HepG2 (cell line): ENCODE data around the gene SPATA13. TPM values are rescaled to one million over a fixed set of nuclear protein-coding genes. Genes with fewer than 3 reads are reported as not detected.

ENCODE experiments used
- BHLHE40 ChIP-seq: IDR thresholded peaks from 2 replicates; pipeline ENCODE4 v1.6.1; 2011; ENCODE audit warnings: low read length, improper control_type of control experiment
- CHCHD3 ChIP-seq: sonication (generic); formaldehyde crosslinking; IDR thresholded peaks from 2 replicates; pipeline ENCODE4 v1.8.0; 2022; ENCODE audit warnings: mild to moderate bottlenecking, missing genetic modification reagents, moderate library complexity
- HMGA1 ChIP-seq: sonication (generic); formaldehyde crosslinking; conservative IDR thresholded peaks from 2 replicates; pipeline ENCODE4 v1.4.0; 2020; ENCODE audit warnings: missing genetic modification reagents
- KAT8 ChIP-seq: IDR thresholded peaks from 2 replicates; pipeline ENCODE4 v1.6.1; 2016; ENCODE audit warnings: missing genetic modification reagents, missing compliant biosample characterization
- KDM6A ChIP-seq: IDR thresholded peaks from 2 replicates; pipeline ENCODE4 v1.6.1; 2016; ENCODE audit warnings: low read depth
- NFE2L2 ChIP-seq: fragments of 150-350 bp; IDR thresholded peaks from 2 replicates; pipeline ENCODE4 v1.6.1; 2014; ENCODE audit warnings: low read length
- PRMT3 ChIP-seq: sonication (generic); formaldehyde crosslinking; IDR thresholded peaks from 2 replicates; pipeline ENCODE4 v1.8.1; 2022; ENCODE audit warnings: low read depth, mild to moderate bottlenecking, moderate library complexity, missing genetic modification reagents, borderline replicate concordance
- RXRB ChIP-seq: IDR thresholded peaks from 2 replicates; pipeline ENCODE4 v1.6.1; 2016; ENCODE audit warnings: borderline replicate concordance, missing genetic modification reagents, missing compliant biosample characterization
- SIN3A ChIP-seq: IDR thresholded peaks from 2 replicates; pipeline ENCODE4 v1.6.1; 2011; ENCODE audit warnings: low read depth, mild to moderate bottlenecking, control low read depth, low read length, borderline replicate concordance
- SIN3B ChIP-seq: fragments of 150-350 bp; IDR thresholded peaks from 2 replicates; pipeline ENCODE4 v1.6.1; 2014; ENCODE audit warnings: low read length
- TBX3 ChIP-seq: fragments of 450-650 bp; IDR thresholded peaks from 2 replicates; pipeline ENCODE4 v1.6.1; 2017; ENCODE audit warnings: antibody characterized with exemption, mild to moderate bottlenecking, inconsistent platforms, borderline replicate concordance
- TCF7 ChIP-seq: sonication (generic); IDR thresholded peaks from 2 replicates; pipeline ENCODE4 v1.6.1; 2016; ENCODE audit warnings: antibody characterized with exemption, low read depth
- TEAD3 ChIP-seq: optimal IDR thresholded peaks from 2 replicates; pipeline ENCODE3; 2016; ENCODE audit warnings: borderline replicate concordance
- TP53 ChIP-seq: sonication (generic); formaldehyde crosslinking; conservative IDR thresholded peaks from 2 replicates; pipeline ENCODE4 v1.4.0; 2020; ENCODE audit warnings: missing genetic modification reagents
- ZFYVE20 ChIP-seq: sonication (generic); formaldehyde crosslinking; IDR thresholded peaks from 2 replicates; pipeline ENCODE4 v1.8.0; 2023; ENCODE audit warnings: low read depth, mild to moderate bottlenecking, moderate library complexity, missing genetic modification reagents, borderline replicate concordance
- ZNF225 ChIP-seq: sonication (generic); formaldehyde crosslinking; IDR thresholded peaks from 2 replicates; pipeline ENCODE4 v1.4.0; 2020; ENCODE audit warnings: mild to moderate bottlenecking, missing genetic modification reagents
- ZNF572 ChIP-seq: sonication (generic); formaldehyde crosslinking; IDR thresholded peaks from 2 replicates; pipeline ENCODE4 v1.5.1; 2020; ENCODE audit warnings: mild to moderate bottlenecking, missing genetic modification reagents
- polyA plus RNA-seq, 8 experiments: library from polyadenylated mRNA; depleted of rRNA in 3 of 8; stranded (reverse) in 7 of 8; unstranded in 1 of 8; fragments of >200 nt; fragmentation: Illumina TruSeq in 4 of 8; extraction: Trizol in 4 of 8; gene quantifications; 2 replicates each; pipeline versions ENCODE4 v1.2.1 to v1.2.3, GENCODE V29; 2011 to 2016; ENCODE audit warnings: low read depth in 4 of 8, missing spikeins in 1 of 8, mixed read lengths in 1 of 8; ENCODE audit not compliant: insufficient read depth in 1 of 8
- total RNA-seq, 5 experiments: library from RNA; depleted of rRNA; stranded (reverse); fragments of >200 nt; fragmentation: Illumina TruSeq; extraction: Trizol; gene quantifications; 2 replicates each; pipeline ENCODE4 v1.2.3, GENCODE V29; 2016; ENCODE audit warnings: low read depth in 1 of 5
- TF ChIP-seq, protein P1 (sequence below): IDR thresholded peaks from 2 replicates; pipeline ENCODE4 v1.4.0; 2020; ENCODE audit warnings: mild to moderate bottlenecking, missing genetic modification reagents
- TF ChIP-seq, protein P2 (sequence below): sonication (generic); formaldehyde crosslinking; IDR thresholded peaks from 2 replicates; pipeline ENCODE4 v1.5.1; 2020; ENCODE audit warnings: missing genetic modification reagents, mild to moderate bottlenecking, borderline replicate concordance
- TF ChIP-seq, protein P3 (sequence below): sonication (generic); formaldehyde crosslinking; IDR thresholded peaks from 2 replicates; pipeline ENCODE4 v1.5.0; 2020; ENCODE audit warnings: missing genetic modification reagents, mild to moderate bottlenecking, borderline replicate concordance
- TF ChIP-seq, protein P4 (sequence below): sonication (generic); formaldehyde crosslinking; IDR thresholded peaks from 2 replicates; pipeline ENCODE4 v1.4.0; 2020; ENCODE audit warnings: mild to moderate bottlenecking, low read depth, missing genetic modification reagents

The SPATA13 gene
- total and polyA plus RNA-seq, 2 of the 13 experiments (the other 11 are each of a cell fraction or from before 2014, with no cell fraction given), result 11.3 to 14.2 TPM

DNA sequence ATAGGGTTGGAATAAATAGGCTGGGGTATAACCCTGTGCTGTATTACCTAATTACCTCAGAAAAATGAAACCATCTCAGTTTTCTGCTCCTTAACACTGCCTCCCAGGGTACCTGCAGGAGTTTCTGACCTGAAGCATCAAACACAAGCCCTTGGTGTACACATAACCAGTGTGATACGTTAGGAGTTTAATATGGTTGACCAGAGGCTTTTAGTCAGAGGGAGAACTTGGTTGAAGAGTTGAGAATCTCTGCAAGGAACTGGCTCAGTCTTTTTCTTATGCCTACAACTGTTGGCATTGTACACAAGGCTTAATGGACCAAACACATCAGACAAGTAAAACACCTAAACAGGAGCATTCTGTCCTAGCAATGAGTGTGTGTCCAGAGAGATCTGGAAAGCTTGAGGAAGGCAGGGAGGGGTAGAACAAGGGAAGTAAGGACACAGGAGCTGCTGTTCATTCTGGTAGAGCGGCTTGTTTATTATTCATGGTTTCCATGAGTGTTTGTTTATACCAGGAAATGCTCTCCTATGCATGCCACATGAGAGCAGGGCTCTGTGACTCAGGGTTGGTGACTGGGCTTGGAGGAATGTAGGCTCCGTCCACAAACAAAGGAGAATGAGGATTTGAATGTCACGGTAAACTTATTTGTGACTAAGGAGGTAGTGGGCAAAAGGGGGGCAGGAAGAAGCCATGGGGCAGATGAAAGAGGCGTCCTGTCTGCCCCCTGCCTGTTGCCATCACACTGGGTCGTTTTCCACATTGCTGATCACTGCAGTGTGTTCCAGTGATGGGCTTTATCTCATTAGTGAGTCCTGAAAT, 11.9 kb upstream of the SPATA13 start (continued):
- peak; percentile 86 for TF ChIP-seq TEAD3 (CRISPR knock-in tag)
- peak; percentile 12; the same call in 1 of the 2 replicates for TF ChIP-seq RXRB
- no peak for TF ChIP-seq ZNF572
- TF ChIP-seq TP53 (CRISPR knock-in tag), result no peak
- TF ChIP-seq BHLHE40, result 0 out of 2 replicates have a peak, but pooled peaks have one; percentile 22
- no peak for TF ChIP-seq ZNF225
- TF ChIP-seq SIN3B, result no peak
- TF ChIP-seq KDM6A (CRISPR knock-in tag), result no peak
- TF ChIP-seq KAT8 (CRISPR knock-in tag), result 0 out of 2 replicates have a peak, but pooled peaks have one; percentile 15
- TF ChIP-seq CHCHD3, result no peak
- TF ChIP-seq, protein P1, sequence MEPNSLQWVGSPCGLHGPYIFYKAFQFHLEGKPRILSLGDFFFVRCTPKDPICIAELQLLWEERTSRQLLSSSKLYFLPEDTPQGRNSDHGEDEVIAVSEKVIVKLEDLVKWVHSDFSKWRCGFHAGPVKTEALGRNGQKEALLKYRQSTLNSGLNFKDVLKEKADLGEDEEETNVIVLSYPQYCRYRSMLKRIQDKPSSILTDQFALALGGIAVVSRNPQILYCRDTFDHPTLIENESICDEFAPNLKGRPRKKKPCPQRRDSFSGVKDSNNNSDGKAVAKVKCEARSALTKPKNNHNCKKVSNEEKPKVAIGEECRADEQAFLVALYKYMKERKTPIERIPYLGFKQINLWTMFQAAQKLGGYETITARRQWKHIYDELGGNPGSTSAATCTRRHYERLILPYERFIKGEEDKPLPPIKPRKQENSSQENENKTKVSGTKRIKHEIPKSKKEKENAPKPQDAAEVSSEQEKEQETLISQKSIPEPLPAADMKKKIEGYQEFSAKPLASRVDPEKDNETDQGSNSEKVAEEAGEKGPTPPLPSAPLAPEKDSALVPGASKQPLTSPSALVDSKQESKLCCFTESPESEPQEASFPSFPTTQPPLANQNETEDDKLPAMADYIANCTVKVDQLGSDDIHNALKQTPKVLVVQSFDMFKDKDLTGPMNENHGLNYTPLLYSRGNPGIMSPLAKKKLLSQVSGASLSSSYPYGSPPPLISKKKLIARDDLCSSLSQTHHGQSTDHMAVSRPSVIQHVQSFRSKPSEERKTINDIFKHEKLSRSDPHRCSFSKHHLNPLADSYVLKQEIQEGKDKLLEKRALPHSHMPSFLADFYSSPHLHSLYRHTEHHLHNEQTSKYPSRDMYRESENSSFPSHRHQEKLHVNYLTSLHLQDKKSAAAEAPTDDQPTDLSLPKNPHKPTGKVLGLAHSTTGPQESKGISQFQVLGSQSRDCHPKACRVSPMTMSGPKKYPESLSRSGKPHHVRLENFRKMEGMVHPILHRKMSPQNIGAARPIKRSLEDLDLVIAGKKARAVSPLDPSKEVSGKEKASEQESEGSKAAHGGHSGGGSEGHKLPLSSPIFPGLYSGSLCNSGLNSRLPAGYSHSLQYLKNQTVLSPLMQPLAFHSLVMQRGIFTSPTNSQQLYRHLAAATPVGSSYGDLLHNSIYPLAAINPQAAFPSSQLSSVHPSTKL (CRISPR knock-in tag), result peak; percentile 82
- peak; percentile 46; the same call in 1 of the 2 replicates for TF ChIP-seq TCF7
- TF ChIP-seq, protein P2, sequence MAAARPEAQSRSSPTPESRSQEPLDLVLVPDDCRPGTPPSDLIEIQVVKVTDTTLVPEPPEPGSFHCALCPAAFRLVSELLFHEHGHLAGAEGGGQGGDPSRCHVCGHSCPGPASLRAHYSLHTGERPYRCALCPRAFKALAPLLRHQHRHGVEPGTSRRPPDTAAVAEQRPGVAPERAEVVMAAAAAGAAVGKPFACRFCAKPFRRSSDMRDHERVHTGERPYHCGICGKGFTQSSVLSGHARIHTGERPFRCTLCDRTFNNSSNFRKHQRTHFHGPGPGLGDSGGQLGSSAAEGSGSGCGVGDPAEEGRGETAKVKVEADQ (CRISPR knock-in tag), result no peak
- TF ChIP-seq TBX3, result no peak
- TF ChIP-seq ZFYVE20 (CRISPR knock-in tag), result no peak
- TF ChIP-seq, protein P3, sequence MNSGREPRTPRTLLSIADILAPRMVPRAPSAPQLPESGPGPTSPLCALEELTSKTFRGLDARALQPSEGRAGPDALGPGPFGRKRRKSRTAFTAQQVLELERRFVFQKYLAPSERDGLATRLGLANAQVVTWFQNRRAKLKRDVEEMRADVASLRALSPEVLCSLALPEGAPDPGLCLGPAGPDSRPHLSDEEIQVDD (CRISPR knock-in tag), result no peak
- TF ChIP-seq PRMT3 (CRISPR knock-in tag), result no peak
- TF ChIP-seq NFE2L2, result peak; percentile 24; the same call in 1 of the 2 replicates
- 0 out of 2 replicates have a peak, but pooled peaks have one; percentile 29 for TF ChIP-seq SIN3A
- TF ChIP-seq, protein P4, sequence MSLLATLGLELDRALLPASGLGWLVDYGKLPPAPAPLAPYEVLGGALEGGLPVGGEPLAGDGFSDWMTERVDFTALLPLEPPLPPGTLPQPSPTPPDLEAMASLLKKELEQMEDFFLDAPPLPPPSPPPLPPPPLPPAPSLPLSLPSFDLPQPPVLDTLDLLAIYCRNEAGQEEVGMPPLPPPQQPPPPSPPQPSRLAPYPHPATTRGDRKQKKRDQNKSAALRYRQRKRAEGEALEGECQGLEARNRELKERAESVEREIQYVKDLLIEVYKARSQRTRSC (CRISPR knock-in tag), result no peak
- TF ChIP-seq HMGA1 (CRISPR knock-in tag), result no peak
